ENCODE data around the gene ZNF274. TPM values are rescaled to one million over a fixed set of nuclear protein-coding genes. Genes with fewer than 3 reads are reported as not detected.

Gene ZNF274
- total and polyA plus RNA-seq, 2 of the 8 experiments (the other 6 are each of a cell fraction or from before 2014, with no cell fraction given): 13.3 to 25.1 TPM

DNA sequence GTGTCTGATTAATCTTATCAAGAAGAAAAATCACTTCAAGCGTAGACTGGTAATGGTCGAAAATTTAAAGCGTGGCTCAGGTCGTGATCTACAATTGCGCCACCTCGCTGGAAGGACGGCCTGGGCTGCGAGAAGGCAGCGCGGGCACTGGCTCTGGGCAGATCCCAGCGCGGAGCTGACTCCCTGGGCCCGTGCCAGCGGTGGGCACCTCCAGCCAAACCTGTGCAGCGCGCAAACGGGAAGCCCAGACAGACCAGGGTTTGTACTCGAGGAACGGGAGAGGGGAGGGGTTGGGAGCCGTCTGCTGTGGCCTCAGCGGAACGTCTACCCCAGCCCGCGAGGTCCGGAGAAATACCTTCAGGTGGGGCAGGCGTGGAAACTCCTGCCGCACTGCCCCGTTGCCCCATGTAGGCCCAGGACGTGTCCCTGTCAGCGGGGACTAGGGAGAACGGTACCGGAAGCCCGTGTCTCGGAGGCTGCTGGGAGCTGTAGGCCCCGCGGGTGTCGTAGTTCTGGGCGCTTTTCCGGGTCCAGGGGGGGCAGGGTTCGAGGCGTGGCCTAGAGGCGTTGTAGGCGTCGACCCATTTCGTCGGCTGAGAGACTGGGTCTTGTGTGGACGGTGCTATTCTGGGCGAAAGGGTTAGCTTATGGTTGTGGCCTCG lies 21.1 kb downstream of the ZNF274 start:
- no peak overlapping the region for H3K4ac ChIP-seq (replicated peaks; ENCODE audit: insufficient read length, low read depth, low read length)
- H2AK5ac ChIP-seq (ENCODE audit: low read depth, low read length): no peak overlapping the region
- no peak overlapping the region for H2BK15ac ChIP-seq (ENCODE audit: low read length)
- 92% methylated on average over 46 of the region's 49 CpGs; no CpG with 5 or more reads in 1 of the 2 experiments for WGBS, 2 experiments (ENCODE audit: extremely low coverage in 1 of 2, insufficient coverage in 1 of 2, insufficient read length in 1 of 2, insufficient replicate concordance in 2 of 2, low coverage in 1 of 2, low lambda C conversion rate in 2 of 2, missing lambda C conversion rate in 1 of 2)
- no peaks in the 10 kb centered on the region for H3K27me3 ChIP-seq (replicated peaks in 1 of 4; ENCODE audit: control insufficient read depth in 3 of 4, extremely low read depth in 1 of 4, insufficient read depth in 3 of 4, low read length in 3 of 4)
- peaks cover 0 to 6% of the 10 kb centered on the region in 2 experiments; a peak in 1 of 4 replicates for H3K79me2 ChIP-seq (ENCODE audit: control insufficient read depth in 1 of 2, insufficient read depth in 2 of 2, low read length in 2 of 2)
- H2BK120ac ChIP-seq (replicated peaks; ENCODE audit: low read depth, low read length): no peak overlapping the region
- H3K4me3 ChIP-seq (ENCODE audit: extremely low read depth in 1 of 4, insufficient read depth in 2 of 4, low read depth in 3 of 4, low read length in 4 of 4): no peak overlapping the region
- FAIRE-seq (no peak), DNase-seq (ENCODE audit: low read depth in 1 of 2, low spot score in 2 of 2) (no peak)
- CTCF ChIA-PET (ENCODE audit: partially characterized antibody): interaction anchor here (0.6 to 1.3 kb wide), 2 partner anchors 72 to 106 kb away, joined by 3 read pairs; no protein-coding TSS in a partner anchor
- H4K91ac ChIP-seq (replicated peaks; ENCODE audit: insufficient read length, low read length): no peak overlapping the region
- H3K56ac ChIP-seq (replicated peaks; ENCODE audit: insufficient read length, low read depth, low read length): no peak overlapping the region
- H2AFZ ChIP-seq (ENCODE audit: low read length): no peak overlapping the region
- H4K8ac ChIP-seq (ENCODE audit: extremely low read depth, insufficient read depth, low read length): no peak overlapping the region; the same call in 1 of the 2 replicates
- peak overlapping the region; percentile 44; the same call in 1 of the 2 replicates for H2BK5ac ChIP-seq (ENCODE audit: low read depth, low read length)
- no peak overlapping the region for H2BK12ac ChIP-seq (ENCODE audit: low read depth, low read length)
- H3K9me3 ChIP-seq (ENCODE audit: insufficient read depth in 2 of 2, low read depth in 1 of 2, low read length in 1 of 2): peaks cover 74 to 77% of the 10 kb centered on the region in 2 experiments
- H3K18ac ChIP-seq (ENCODE audit: extremely low read depth, low read length): no peak overlapping the region
- POLR2A ChIA-PET (ENCODE audit: partially characterized antibody): interaction anchor here (0.7 to 6.1 kb wide), 17 partner anchors 8 to 269 kb away, joined by 3 to 37 read pairs (median 6); partner anchors contain the start of genes ZNF274, ZNF418, ZNF544 and ZNF606
- no peak overlapping the region for H3K23ac ChIP-seq (ENCODE audit: insufficient read length)
- H3K36me3 ChIP-seq (ENCODE audit: control insufficient read depth in 2 of 4, insufficient read depth in 4 of 4, low read length in 3 of 4): peaks cover 20 to 94% (median 49%) of the 10 kb centered on the region in 4 experiments
- H3K4me2 ChIP-seq (ENCODE audit: insufficient read depth in 1 of 2, low read depth in 2 of 2, low read length in 2 of 2): no peak overlapping the region
- no peak overlapping the region for H2BK20ac ChIP-seq (ENCODE audit: low read length)
- H3K79me1 ChIP-seq (ENCODE audit: low read depth, low read length): 0 out of 2 replicates have a peak, but pooled peaks cover 2% of the 10 kb centered on the region
- H3K9ac ChIP-seq (replicated peaks in 1 of 4; ENCODE audit: extremely low read depth in 1 of 4, low read depth in 3 of 4, low read length in 3 of 4): no peak overlapping the region
- no peaks in the 10 kb centered on the region for H4K20me1 ChIP-seq (replicated peaks in 1 of 2; ENCODE audit: control insufficient read depth in 1 of 2, insufficient read depth in 2 of 2, low read length in 2 of 2)
- no peaks in the 10 kb centered on the region for H3K23me2 ChIP-seq (ENCODE audit: low read depth, low read length)
- H4K5ac ChIP-seq (ENCODE audit: insufficient read length, low read depth, low read length): no peak overlapping the region
- no peak overlapping the region for H3K14ac ChIP-seq (ENCODE audit: insufficient read length)
- H3K4me1 ChIP-seq (replicated peaks in 1 of 4; ENCODE audit: control insufficient read depth in 3 of 4, insufficient read depth in 4 of 4, low read length in 3 of 4): no peaks in the 10 kb centered on the region
- H3K27ac ChIP-seq (ENCODE audit: low read depth, low read length): no peak overlapping the region
- TF ChIP-seq NANOG (IDR thresholded peaks at IDR 0.05; ENCODE audit: insufficient read depth, low read depth, low read length, poor library complexity, severe bottlenecking) (no peak), SIN3A (conservative IDR thresholded peaks at IDR 0.05 in 1 of 2, IDR thresholded peaks at IDR 0.05 in 1 of 2; ENCODE audit: low read depth in 1 of 2, low read length in 2 of 2) (no peak), CHD2 (IDR thresholded peaks at IDR 0.05; ENCODE audit: low read length) (no peak), CREB1 (IDR thresholded peaks at IDR 0.05) (no peak), PHF8 (conservative IDR thresholded peaks at IDR 0.05; ENCODE audit: low read depth, low read length) (no peak), BCL11A (IDR thresholded peaks at IDR 0.05; ENCODE audit: low read depth in 2 of 2, low read length in 2 of 2) (no peak), RNF2 (IDR thresholded peaks at IDR 0.05; ENCODE audit: borderline replicate concordance, low read depth, low read length, missing control alignments, poor library complexity, severe bottlenecking) (no peak), SUZ12 (IDR thresholded peaks at IDR 0.05; ENCODE audit: low read length) (no peak), EZH2 (IDR thresholded peaks at IDR 0.05; ENCODE audit: low read depth, low read length, severe bottlenecking) (no peak)
- TF ChIP-seq, protein P1, sequence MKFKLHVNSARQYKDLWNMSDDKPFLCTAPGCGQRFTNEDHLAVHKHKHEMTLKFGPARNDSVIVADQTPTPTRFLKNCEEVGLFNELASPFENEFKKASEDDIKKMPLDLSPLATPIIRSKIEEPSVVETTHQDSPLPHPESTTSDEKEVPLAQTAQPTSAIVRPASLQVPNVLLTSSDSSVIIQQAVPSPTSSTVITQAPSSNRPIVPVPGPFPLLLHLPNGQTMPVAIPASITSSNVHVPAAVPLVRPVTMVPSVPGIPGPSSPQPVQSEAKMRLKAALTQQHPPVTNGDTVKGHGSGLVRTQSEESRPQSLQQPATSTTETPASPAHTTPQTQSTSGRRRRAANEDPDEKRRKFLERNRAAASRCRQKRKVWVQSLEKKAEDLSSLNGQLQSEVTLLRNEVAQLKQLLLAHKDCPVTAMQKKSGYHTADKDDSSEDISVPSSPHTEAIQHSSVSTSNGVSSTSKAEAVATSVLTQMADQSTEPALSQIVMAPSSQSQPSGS (IDR thresholded peaks at IDR 0.05; ENCODE audit: low read length): no peak
